ENCODE results near the gene EHBP1L1. TPM values are rescaled to one million over a fixed set of nuclear protein-coding genes. Genes with fewer than 3 reads are reported as not detected.

Gene EHBP1L1
- total and polyA plus RNA-seq, 2 of the 13 experiments (the other 11 are each of a cell fraction or from before 2014, with no cell fraction given): 8.3 to 10.6 TPM

DNA sequence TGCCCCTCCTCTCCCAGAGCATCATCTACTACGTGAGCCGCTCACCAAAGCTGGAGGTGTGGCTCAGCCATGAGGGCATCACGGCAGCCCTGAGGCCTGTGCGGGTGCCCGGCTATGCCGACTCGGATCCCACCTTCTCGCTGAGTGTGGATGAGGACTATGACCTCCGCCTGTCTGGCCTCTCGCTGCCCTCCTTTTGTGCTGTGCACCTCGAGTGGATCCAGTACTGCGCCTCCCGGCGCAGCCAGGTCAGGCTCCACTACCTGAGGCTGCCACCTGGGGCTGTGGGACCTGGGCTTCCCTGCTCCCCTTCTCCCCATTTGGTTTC, 58.2 kb downstream of the EHBP1L1 start:
- no TSS peak for BruUV-seq (replicated peaks)
- H3K27me3 ChIP-seq (ENCODE audit: control insufficient read depth in 1 of 2, insufficient read depth in 2 of 2, low read length in 2 of 2): no peaks in the 10 kb centered on the region
- no peak overlapping the region for H3K9ac ChIP-seq (ENCODE audit: insufficient read depth, low read depth, low read length)
- POLR2A ChIA-PET: interaction anchor here (1.0 kb wide), 1 partner anchor 14 kb away, joined by 3 read pairs; no protein-coding TSS in a partner anchor
- no peak for DNase-seq (ENCODE audit: low spot score)
- no peak overlapping the region for H3K27ac ChIP-seq (ENCODE audit: extremely low read length, insufficient read depth, low read length)
- peaks cover 40 to 56% of the 10 kb centered on the region in 2 experiments; a peak in 4 of 5 replicates for H3K36me3 ChIP-seq (replicated peaks in 1 of 2; ENCODE audit: control insufficient read depth in 1 of 2, insufficient read depth in 2 of 2, low read length in 2 of 2)
- no peak overlapping the region for H2AFZ ChIP-seq (ENCODE audit: low read length)
- H3K4me1 ChIP-seq (ENCODE audit: insufficient read depth, low read length): peaks cover 28% of the 10 kb centered on the region
- FAIRE-seq: no peak
- no peak for ATAC-seq
- WGBS (ENCODE audit: low lambda C conversion rate): 97% methylated on average over 7 of the region's 14 CpGs
- H3K4me3 ChIP-seq (replicated peaks in 1 of 3; ENCODE audit: insufficient read depth in 1 of 3, low read depth in 2 of 3, low read length in 3 of 3): no peak overlapping the region
- CTCF ChIA-PET (ENCODE audit: low intra/inter-chr PET ratio, low total read pairs): no interaction called here
- H3K9me3 ChIP-seq (ENCODE audit: low read length): no peaks in the 10 kb centered on the region
- no peak overlapping the region for H3K4me2 ChIP-seq (ENCODE audit: low read depth, low read length)
- no peaks in the 10 kb centered on the region for H4K20me1 ChIP-seq (ENCODE audit: insufficient read depth, low read length)
- no peaks in the 10 kb centered on the region for H3K79me2 ChIP-seq (ENCODE audit: insufficient read depth, low read length)
- intact Hi-C loops (cut with micrococcal nuclease; ENCODE audit: unreplicated experiment) (no loop called here), in situ Hi-C loops (cut with HindIII; ENCODE audit: extremely low pct_ligation_motif_present, low pct_unique_long_range_greater_than_20kb) (no loop called here)
- no peak for TF ChIP-seq ZNF224 (CRISPR knock-in tag; IDR thresholded peaks at IDR 0.05)
- TF ChIP-seq, protein P1, sequence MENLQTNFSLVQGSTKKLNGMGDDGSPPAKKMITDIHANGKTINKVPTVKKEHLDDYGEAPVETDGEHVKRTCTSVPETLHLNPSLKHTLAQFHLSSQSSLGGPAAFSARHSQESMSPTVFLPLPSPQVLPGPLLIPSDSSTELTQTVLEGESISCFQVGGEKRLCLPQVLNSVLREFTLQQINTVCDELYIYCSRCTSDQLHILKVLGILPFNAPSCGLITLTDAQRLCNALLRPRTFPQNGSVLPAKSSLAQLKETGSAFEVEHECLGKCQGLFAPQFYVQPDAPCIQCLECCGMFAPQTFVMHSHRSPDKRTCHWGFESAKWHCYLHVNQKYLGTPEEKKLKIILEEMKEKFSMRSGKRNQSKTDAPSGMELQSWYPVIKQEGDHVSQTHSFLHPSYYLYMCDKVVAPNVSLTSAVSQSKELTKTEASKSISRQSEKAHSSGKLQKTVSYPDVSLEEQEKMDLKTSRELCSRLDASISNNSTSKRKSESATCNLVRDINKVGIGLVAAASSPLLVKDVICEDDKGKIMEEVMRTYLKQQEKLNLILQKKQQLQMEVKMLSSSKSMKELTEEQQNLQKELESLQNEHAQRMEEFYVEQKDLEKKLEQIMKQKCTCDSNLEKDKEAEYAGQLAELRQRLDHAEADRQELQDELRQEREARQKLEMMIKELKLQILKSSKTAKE (CRISPR knock-in tag; IDR thresholded peaks at IDR 0.05; ENCODE audit: borderline replicate concordance): no peak
- TF ChIP-seq ZFP1 (CRISPR knock-in tag; IDR thresholded peaks at IDR 0.05): no peak
- TF ChIP-seq ZNF749 (CRISPR knock-in tag; IDR thresholded peaks at IDR 0.05; ENCODE audit: borderline replicate concordance): no peak
- TF ChIP-seq ZFP62 (CRISPR knock-in tag; IDR thresholded peaks at IDR 0.05): no peak
- TF ChIP-seq ZNF619 (CRISPR knock-in tag; IDR thresholded peaks at IDR 0.05): no peak
- TF ChIP-seq, protein P2, sequence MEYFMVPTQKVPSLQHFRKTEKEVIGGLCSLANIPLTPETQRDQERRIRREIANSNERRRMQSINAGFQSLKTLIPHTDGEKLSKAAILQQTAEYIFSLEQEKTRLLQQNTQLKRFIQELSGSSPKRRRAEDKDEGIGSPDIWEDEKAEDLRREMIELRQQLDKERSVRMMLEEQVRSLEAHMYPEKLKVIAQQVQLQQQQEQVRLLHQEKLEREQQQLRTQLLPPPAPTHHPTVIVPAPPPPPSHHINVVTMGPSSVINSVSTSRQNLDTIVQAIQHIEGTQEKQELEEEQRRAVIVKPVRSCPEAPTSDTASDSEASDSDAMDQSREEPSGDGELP (IDR thresholded peaks at IDR 0.05; ENCODE audit: borderline replicate concordance, low read depth): no peak
- TF ChIP-seq CBFB (CRISPR knock-in tag; IDR thresholded peaks at IDR 0.05): no peak
- no peak for TF ChIP-seq NFKB2 (CRISPR knock-in tag; IDR thresholded peaks at IDR 0.05; ENCODE audit: borderline replicate concordance)
- TF ChIP-seq NFIB (CRISPR knock-in tag; IDR thresholded peaks at IDR 0.05; ENCODE audit: borderline replicate concordance): no peak
- no peak for TF ChIP-seq TCF7 (IDR thresholded peaks at IDR 0.05; ENCODE audit: low read depth)
- no peak for TF ChIP-seq ZNF142 (CRISPR knock-in tag; IDR thresholded peaks at IDR 0.05)
- TF ChIP-seq, protein P3, sequence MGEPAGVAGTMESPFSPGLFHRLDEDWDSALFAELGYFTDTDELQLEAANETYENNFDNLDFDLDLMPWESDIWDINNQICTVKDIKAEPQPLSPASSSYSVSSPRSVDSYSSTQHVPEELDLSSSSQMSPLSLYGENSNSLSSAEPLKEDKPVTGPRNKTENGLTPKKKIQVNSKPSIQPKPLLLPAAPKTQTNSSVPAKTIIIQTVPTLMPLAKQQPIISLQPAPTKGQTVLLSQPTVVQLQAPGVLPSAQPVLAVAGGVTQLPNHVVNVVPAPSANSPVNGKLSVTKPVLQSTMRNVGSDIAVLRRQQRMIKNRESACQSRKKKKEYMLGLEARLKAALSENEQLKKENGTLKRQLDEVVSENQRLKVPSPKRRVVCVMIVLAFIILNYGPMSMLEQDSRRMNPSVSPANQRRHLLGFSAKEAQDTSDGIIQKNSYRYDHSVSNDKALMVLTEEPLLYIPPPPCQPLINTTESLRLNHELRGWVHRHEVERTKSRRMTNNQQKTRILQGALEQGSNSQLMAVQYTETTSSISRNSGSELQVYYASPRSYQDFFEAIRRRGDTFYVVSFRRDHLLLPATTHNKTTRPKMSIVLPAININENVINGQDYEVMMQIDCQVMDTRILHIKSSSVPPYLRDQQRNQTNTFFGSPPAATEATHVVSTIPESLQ (CRISPR knock-in tag; conservative IDR thresholded peaks at IDR 0.05): no peak

All from HepG2 (cell line).